Astrocyte (in vitro differentiated cells and primary cell): ENCODE data around the gene MYL12A.

Experiments
- CTCF ChIP-seq: IDR thresholded peaks from 2 replicates; pipeline ENCODE4 v1.5.1; 2011; ENCODE audit warnings: low read depth, mild to moderate bottlenecking, inconsistent platforms, low read length, moderate library complexity; ENCODE audit not compliant: insufficient read depth
- EZH2 ChIP-seq: IDR thresholded peaks from 2 replicates; pipeline ENCODE4 v1.6.1; 2012; ENCODE audit warnings: mild to moderate bottlenecking, low read length, inconsistent platforms; ENCODE audit not compliant: insufficient read depth

GRCh38 chr18:3251249-3251962 lies 3.8 kb downstream of the MYL12A start:
- TF ChIP-seq CTCF (no peak), EZH2 (no peak)
